Glutamatergic neuron (in vitro differentiated cells): ENCODE data around the gene ROBO1. TPM values are rescaled to one million over a fixed set of nuclear protein-coding genes. Genes with fewer than 3 reads are reported as not detected.

ENCODE experiments used
- DNase-seq: peaks from one replicate; pipeline ENCODE4 v3.0.0; 2022
- H3K27ac Mint-ChIP-seq: one replicate; pipeline ENCODE4 v1.8.0; 2020; ENCODE audit warnings: mild to moderate bottlenecking, mixed read lengths, inconsistent platforms; ENCODE audit not compliant: unreplicated experiment
- H3K27me3 Mint-ChIP-seq: one replicate; pipeline ENCODE4 v1.8.0; 2020; ENCODE audit warnings: mild to moderate bottlenecking, moderate library complexity, mixed read lengths, inconsistent platforms; ENCODE audit not compliant: unreplicated experiment
- H3K36me3 Mint-ChIP-seq: one replicate; pipeline ENCODE4 v1.8.0; 2020; ENCODE audit warnings: mild to moderate bottlenecking, mixed read lengths, inconsistent platforms; ENCODE audit not compliant: unreplicated experiment
- H3K4me1 Mint-ChIP-seq: one replicate; pipeline ENCODE4 v1.8.0; 2020; ENCODE audit warnings: mild to moderate bottlenecking, low read depth, mixed read lengths, inconsistent platforms; ENCODE audit not compliant: unreplicated experiment
- H3K4me3 Mint-ChIP-seq: one replicate; pipeline ENCODE4 v1.8.0; 2020; ENCODE audit warnings: mild to moderate bottlenecking, mixed read lengths, inconsistent platforms; ENCODE audit not compliant: unreplicated experiment
- H3K9me3 Mint-ChIP-seq: one replicate; pipeline ENCODE4 v1.8.0; 2020; ENCODE audit warnings: mild to moderate bottlenecking, moderate library complexity, mixed read lengths, inconsistent platforms; ENCODE audit not compliant: unreplicated experiment
- total RNA-seq: library from RNA; stranded (reverse); fragmentation: NEBNext Ultra II Directional; extraction: Animal tissue kit (Norgen Biotek cat#: 25700); gene quantifications from one replicate; pipeline ENCODE4 v1.2.1, GENCODE V29; 2021; ENCODE audit not compliant: unreplicated experiment
- TF ChIP-seq, protein P1 (sequence below): fragments of 200-600 bp; sonication (generic); IDR thresholded peaks from one replicate; pipeline ENCODE4 v1.5.0; 2021; ENCODE audit not compliant: partially characterized antibody, unreplicated experiment

The ROBO1 gene
- total RNA-seq, 1 donor from 2014 or later, result 505 TPM

DNA sequence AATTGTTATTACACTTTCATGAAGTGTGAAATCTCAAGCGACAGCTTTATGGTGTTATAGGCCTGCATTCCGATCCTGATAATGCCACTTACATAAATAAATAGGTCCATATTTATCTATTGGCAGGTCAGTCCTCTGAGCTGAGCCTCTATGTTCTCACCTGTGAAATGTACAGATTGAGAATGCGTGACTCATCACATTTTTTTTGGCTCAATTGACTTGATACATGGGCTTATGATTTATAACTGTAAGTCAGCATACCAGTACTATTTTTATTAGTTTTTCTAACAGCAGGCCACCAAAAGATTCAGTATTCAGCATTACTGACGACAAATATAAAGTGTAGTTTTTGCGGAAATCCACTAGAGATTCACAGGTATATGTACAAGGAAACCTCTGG, 344.4 kb downstream of the ROBO1 start:
- no peaks in the 10 kb centered on the region for H3K27me3 Mint-ChIP-seq
- DNase-seq, result no peak
- H3K4me3 Mint-ChIP-seq, result no peak overlapping the region
- H3K27ac Mint-ChIP-seq, result no peak overlapping the region
- H3K9me3 Mint-ChIP-seq, result no peaks in the 10 kb centered on the region
- no peaks in the 10 kb centered on the region for H3K4me1 Mint-ChIP-seq
- no peaks in the 10 kb centered on the region for H3K36me3 Mint-ChIP-seq
- TF ChIP-seq, protein P1, sequence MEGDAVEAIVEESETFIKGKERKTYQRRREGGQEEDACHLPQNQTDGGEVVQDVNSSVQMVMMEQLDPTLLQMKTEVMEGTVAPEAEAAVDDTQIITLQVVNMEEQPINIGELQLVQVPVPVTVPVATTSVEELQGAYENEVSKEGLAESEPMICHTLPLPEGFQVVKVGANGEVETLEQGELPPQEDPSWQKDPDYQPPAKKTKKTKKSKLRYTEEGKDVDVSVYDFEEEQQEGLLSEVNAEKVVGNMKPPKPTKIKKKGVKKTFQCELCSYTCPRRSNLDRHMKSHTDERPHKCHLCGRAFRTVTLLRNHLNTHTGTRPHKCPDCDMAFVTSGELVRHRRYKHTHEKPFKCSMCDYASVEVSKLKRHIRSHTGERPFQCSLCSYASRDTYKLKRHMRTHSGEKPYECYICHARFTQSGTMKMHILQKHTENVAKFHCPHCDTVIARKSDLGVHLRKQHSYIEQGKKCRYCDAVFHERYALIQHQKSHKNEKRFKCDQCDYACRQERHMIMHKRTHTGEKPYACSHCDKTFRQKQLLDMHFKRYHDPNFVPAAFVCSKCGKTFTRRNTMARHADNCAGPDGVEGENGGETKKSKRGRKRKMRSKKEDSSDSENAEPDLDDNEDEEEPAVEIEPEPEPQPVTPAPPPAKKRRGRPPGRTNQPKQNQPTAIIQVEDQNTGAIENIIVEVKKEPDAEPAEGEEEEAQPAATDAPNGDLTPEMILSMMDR, result no peak

DNA sequence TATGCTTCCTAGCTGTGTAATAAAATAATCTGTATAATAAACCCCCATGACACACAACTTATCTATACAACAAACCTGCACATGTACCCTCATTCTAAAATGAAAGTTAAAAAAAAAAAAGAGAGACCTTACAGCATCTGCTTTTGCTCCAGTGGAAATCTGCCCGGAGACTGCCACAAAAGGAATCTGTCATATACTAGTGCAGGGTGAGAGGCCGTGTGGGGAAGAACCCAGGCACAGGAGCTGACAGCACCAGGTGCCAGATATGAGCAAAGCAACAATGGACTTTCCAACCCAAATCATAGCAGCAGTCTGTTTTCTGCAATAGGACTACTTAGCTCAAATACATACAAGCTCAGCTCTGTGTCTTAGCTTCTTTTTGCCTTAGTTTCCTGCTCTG, 346.5 kb downstream of the ROBO1 start:
- no peak for DNase-seq
- Mint-ChIP-seq H3K27ac (no peak overlapping the region), H3K9me3 (no peaks in the 10 kb centered on the region), H3K27me3 (no peaks in the 10 kb centered on the region), H3K36me3 (no peaks in the 10 kb centered on the region), H3K4me3 (no peak overlapping the region), H3K4me1 (no peaks in the 10 kb centered on the region)
- TF ChIP-seq, protein P1, result no peak

DNA sequence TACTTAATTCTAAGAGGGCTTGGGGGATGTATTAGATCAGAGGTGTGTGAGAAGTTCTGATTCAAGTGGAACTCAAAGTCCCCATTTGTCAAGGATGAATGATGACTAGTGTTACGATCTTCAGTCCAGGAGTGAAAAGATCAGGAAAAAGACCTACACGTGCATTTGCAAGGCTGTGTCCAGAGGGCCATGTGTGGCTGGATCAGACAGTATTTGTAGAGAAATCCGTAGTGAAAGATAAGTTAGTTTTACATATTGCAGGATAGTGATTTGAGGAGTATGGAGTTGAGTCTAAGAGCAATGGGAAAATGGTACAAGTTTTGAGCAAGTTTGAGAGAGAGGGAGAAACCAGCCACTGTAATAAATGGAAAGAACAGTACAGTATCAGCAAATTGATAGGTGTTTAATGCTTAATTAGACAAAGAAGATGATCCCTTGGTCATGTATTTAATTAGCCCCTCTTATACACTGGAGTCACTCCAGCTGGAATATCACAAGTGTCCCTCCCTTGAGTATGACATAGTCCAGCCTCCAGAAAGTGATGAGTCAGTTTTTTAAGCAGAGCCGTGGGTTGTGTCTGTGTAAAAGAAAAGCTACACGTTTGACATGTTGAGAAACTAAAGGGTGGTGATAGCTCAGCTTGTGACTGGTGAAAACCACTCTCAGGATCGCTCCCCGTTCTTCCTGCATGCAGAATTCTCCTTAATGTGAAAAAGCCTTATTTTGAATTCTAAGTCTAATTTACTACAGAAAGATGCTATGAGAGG, 348.8 kb downstream of the ROBO1 start:
- Mint-ChIP-seq H3K27me3 (no peaks in the 10 kb centered on the region), H3K4me3 (no peak overlapping the region), H3K27ac (no peak overlapping the region), H3K4me1 (no peaks in the 10 kb centered on the region), H3K9me3 (no peaks in the 10 kb centered on the region), H3K36me3 (no peaks in the 10 kb centered on the region)
- DNase-seq, result no peak
- TF ChIP-seq, protein P1, result no peak

DNA sequence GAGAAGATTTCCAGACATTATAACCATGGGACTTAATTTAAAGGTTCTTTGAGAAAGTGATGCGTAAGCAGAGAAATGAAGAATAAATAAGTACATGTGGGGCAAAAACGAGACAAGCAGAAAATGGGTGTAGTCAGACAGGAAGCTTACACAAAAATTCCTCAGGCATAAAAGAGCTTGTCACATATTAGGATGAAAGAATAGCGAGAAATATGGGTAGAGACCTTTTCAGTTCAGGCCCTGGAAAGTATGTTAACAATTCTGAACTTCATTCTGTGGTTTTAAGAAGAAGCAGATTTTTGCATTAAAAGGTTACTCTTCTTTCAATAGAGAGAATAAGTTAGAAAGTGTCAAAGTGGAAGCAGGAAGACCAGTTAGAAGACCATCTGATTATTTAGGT, 352.4 kb downstream of the ROBO1 start:
- H3K36me3 Mint-ChIP-seq, result no peaks in the 10 kb centered on the region
- no peak overlapping the region for H3K4me3 Mint-ChIP-seq
- H3K27ac Mint-ChIP-seq, result no peak overlapping the region
- no peaks in the 10 kb centered on the region for H3K27me3 Mint-ChIP-seq
- TF ChIP-seq, protein P1, result no peak
- H3K4me1 Mint-ChIP-seq, result no peaks in the 10 kb centered on the region
- DNase-seq, result no peak
- H3K9me3 Mint-ChIP-seq, result no peaks in the 10 kb centered on the region

DNA sequence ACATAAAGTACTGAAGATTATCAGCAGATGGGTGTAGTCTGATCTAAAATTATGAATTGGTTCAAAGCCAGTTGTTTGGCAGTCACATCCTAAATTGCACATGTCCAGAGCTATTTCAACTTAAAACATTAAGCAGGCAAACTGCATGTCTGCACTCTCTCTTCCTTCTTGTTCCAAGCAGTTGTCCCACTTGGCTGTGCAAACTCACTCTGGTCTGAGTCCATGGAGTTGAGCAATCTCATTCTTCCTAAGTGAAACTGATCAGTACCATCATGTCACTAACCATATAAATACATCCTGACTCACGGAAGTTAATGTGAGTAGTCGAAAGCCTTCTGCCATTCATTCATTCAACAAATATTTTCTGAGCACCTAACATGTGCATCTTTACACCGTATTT, 353.0 kb downstream of the ROBO1 start:
- H3K4me3 Mint-ChIP-seq, result no peak overlapping the region
- H3K36me3 Mint-ChIP-seq, result no peaks in the 10 kb centered on the region
- TF ChIP-seq, protein P1, result no peak
- H3K27me3 Mint-ChIP-seq, result no peaks in the 10 kb centered on the region
- DNase-seq, result no peak
- no peaks in the 10 kb centered on the region for H3K4me1 Mint-ChIP-seq
- no peaks in the 10 kb centered on the region for H3K9me3 Mint-ChIP-seq
- no peak overlapping the region for H3K27ac Mint-ChIP-seq
